ENCODE measurements around the gene ERC1.

ERC1 gene

DNA sequence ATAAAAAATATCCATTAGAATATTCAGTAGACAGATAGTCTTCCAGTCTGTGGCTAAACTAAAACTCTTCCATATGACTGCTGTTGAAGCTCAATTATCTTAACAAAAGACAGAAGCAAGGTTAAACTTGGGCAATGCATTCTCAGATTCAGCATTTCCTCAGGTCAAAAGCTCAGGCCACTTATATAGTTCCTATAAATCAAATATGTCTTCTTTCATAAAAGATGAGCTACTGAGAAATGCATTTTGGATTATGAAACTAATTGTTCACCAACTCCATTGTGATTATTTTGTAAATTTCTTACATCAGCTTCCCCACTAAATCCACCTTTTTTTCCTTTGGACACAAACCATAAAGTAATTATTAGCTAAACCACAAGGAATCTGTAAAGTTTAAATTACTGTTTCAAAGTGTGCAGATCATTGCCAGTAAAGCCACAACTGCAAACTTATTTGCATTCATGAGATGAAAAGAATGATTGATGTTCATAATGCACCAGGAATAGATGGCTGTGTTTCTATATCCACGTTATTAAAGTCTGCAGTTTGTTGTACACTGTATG is 379.0 kb downstream of the ERC1 start:
- no peak overlapping the region for H3K4me3 ChIP-seq (ENCODE audit: low read depth, low read length)
- ChIA-PET CTCF (interaction anchor here (1.1 to 3.3 kb wide), 2 partner anchors 16 to 252 kb away, joined by 3 to 16 read pairs; no protein-coding TSS in a partner anchor), POLR2A (no interaction called here)
- DNase-seq (ENCODE audit: low read depth, low spot score), result no peak
- TF ChIP-seq, protein P1, sequence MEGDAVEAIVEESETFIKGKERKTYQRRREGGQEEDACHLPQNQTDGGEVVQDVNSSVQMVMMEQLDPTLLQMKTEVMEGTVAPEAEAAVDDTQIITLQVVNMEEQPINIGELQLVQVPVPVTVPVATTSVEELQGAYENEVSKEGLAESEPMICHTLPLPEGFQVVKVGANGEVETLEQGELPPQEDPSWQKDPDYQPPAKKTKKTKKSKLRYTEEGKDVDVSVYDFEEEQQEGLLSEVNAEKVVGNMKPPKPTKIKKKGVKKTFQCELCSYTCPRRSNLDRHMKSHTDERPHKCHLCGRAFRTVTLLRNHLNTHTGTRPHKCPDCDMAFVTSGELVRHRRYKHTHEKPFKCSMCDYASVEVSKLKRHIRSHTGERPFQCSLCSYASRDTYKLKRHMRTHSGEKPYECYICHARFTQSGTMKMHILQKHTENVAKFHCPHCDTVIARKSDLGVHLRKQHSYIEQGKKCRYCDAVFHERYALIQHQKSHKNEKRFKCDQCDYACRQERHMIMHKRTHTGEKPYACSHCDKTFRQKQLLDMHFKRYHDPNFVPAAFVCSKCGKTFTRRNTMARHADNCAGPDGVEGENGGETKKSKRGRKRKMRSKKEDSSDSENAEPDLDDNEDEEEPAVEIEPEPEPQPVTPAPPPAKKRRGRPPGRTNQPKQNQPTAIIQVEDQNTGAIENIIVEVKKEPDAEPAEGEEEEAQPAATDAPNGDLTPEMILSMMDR (IDR thresholded peaks at IDR 0.05; ENCODE audit: insufficient read depth, low read length, missing control alignments), result no peak

GRCh38 chr12:1373901-1374735 is 383.1 kb downstream of the ERC1 start:
- TF ChIP-seq, protein P1 (IDR thresholded peaks at IDR 0.05; ENCODE audit: insufficient read depth, low read length, missing control alignments), result no peak
- peak; percentile 67 for DNase-seq (ENCODE audit: low read depth, low spot score)
- ChIA-PET POLR2A (interaction anchor here (1.3 kb wide), 1 partner anchor 101 kb away, joined by 5 read pairs; no protein-coding TSS in a partner anchor), CTCF (interaction anchor here (1.0 to 2.3 kb wide), 2 partner anchors 10 to 257 kb away, joined by 3 to 7 read pairs; no protein-coding TSS in a partner anchor)
- no peak overlapping the region for H3K4me3 ChIP-seq (ENCODE audit: low read depth, low read length)

- ChIA-PET CTCF (no interaction called here), POLR2A (no interaction called here)
- H3K4me3 ChIP-seq (ENCODE audit: low read depth, low read length), result no peak overlapping the region
- no peak for DNase-seq (ENCODE audit: low read depth, low spot score)
- TF ChIP-seq, protein P1 (IDR thresholded peaks at IDR 0.05; ENCODE audit: insufficient read depth, low read length, missing control alignments), result no peak
Observed at GRCh38 chr12:1375323-1375722, 384.3 kb downstream of the ERC1 start.

DNA sequence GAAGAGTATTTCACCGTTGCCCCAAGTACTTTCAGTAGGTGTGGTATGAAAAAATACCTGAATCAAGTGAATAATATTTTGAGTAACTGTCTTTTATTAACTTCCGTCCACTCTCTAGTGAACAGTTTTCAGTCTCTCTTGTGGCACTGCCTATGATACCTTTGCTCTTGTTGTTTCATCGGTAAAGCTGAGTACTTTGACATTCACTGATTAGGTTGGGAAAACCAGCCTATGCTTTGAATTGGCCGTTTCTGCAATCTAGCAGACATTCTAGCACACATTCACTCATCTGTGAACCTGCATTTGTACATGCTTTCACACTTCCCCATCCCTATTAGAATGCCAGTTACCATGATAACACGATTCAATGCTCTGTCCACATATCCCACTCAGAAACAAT is 386.1 kb downstream of the ERC1 start:
- ChIA-PET CTCF (interaction anchor here (1.3 to 1.9 kb wide), 2 partner anchors 259 to 260 kb away, joined by 3 to 4 read pairs; no protein-coding TSS in a partner anchor), POLR2A (no interaction called here)
- H3K4me3 ChIP-seq (ENCODE audit: low read depth, low read length), result no peak overlapping the region
- TF ChIP-seq, protein P1 (IDR thresholded peaks at IDR 0.05; ENCODE audit: insufficient read depth, low read length, missing control alignments), result no peak
- no peak for DNase-seq (ENCODE audit: low read depth, low spot score)

- TF ChIP-seq, protein P1 (IDR thresholded peaks at IDR 0.05; ENCODE audit: insufficient read depth, low read length, missing control alignments), result no peak
- ChIA-PET POLR2A (no interaction called here), CTCF (interaction anchor here (1.9 kb wide), 1 partner anchor 260 kb away, joined by 4 read pairs; no protein-coding TSS in a partner anchor)
- DNase-seq (ENCODE audit: low read depth, low spot score), result no peak
- H3K4me3 ChIP-seq (ENCODE audit: low read depth, low read length), result no peak overlapping the region
Observed at GRCh38 chr12:1377681-1378080, 386.7 kb downstream of the ERC1 start.

DNA sequence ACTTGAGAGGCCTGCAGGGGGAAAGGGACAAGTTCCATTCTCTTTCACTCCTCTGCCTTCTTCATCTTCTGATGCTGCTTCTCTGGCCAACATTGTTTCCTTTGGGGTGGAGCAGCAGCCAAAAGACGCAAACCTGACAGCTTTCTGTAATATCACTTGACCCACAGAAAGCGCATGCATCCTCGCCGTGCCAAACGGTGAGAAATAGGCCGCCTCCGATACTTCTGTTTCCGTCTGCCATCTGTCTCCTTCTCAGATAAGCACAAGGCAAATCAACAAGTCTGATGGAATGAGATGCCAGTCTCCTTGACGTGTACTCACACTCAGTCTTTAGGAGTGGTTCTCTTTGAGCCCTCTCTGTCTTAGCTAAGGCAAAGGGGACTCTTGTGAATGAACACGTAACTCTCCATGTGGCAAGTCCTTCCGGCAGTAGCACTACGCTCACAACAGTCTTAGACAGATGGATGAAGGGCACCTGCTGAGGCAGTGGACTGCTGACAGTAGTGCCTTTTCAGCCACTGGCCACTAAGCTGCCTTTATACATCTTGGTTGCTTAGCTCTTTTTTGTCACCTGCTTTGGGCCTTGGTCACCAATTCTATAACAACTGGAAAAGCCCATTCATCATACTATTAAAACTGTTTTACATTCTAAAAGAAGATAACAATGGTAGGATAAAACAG is 389.3 kb downstream of the ERC1 start:
- CTCF ChIA-PET, result no interaction called here
- TF ChIP-seq, protein P1 (IDR thresholded peaks at IDR 0.05; ENCODE audit: insufficient read depth, low read length, missing control alignments), result no peak
- DNase-seq (ENCODE audit: low read depth, low spot score), result no peak
- no peak overlapping the region for H3K4me3 ChIP-seq (ENCODE audit: low read depth, low read length)
- POLR2A ChIA-PET, result no interaction called here
